ENCODE data around the gene MDH1B. TPM values are rescaled to one million over a fixed set of nuclear protein-coding genes. Genes with fewer than 3 reads are reported as not detected.

The MDH1B gene
- total RNA-seq, 1 donor from 2014 or later, result 4.6 TPM

GRCh38 chr2:206688990-206689389 lies 76.1 kb downstream of the MDH1B start:
- DNase-seq (ENCODE audit: low read depth, low spot score), result no peak
- Mint-ChIP-seq H3K36me3 (ENCODE audit: low read depth) (no peaks in the 10 kb centered on the region), H3K4me1 (no peaks in the 10 kb centered on the region)

GRCh38 chr2:206688453-206688852 lies 76.7 kb downstream of the MDH1B start:
- H3K4me3 Mint-ChIP-seq, result no peak overlapping the region
- no peaks in the 10 kb centered on the region for H3K4me1 Mint-ChIP-seq
- TF ChIP-seq CTCF (conservative IDR thresholded peaks at IDR 0.05), result no peak
- peaks cover 11% of the 10 kb centered on the region for H3K27me3 Mint-ChIP-seq (ENCODE audit: low read depth)
- DNase-seq (ENCODE audit: low read depth, low spot score), result no peak
- H3K9me3 Mint-ChIP-seq, result no peaks in the 10 kb centered on the region
- no peak overlapping the region for H3K27ac Mint-ChIP-seq (ENCODE audit: unreplicated experiment)
- H3K36me3 Mint-ChIP-seq (ENCODE audit: low read depth), result no peaks in the 10 kb centered on the region

More at GRCh38 chr2:206688990-206689389, 76.1 kb downstream of the MDH1B start:
- Mint-ChIP-seq H3K27me3 (ENCODE audit: low read depth) (peaks cover 9% of the 10 kb centered on the region), H3K27ac (ENCODE audit: unreplicated experiment) (no peak overlapping the region), H3K4me3 (no peak overlapping the region), H3K9me3 (no peaks in the 10 kb centered on the region)
- no peak for TF ChIP-seq CTCF (conservative IDR thresholded peaks at IDR 0.05)

Small RNA genes lying within 50 kb of the gene (microRNA-seq; reads per million reads assigned to microRNA genes)
- gene MIR3130-1, result not detected
- gene MIR3130-2, result not detected

Other genes with a start within 250 kb of the MDH1B start
- gene FAM237A, start 122.8 kb downstream of the MDH1B start, total RNA-seq, result not detected in 2 replicates
- gene DYTN, start 46.9 kb downstream of the MDH1B start, total RNA-seq, result not detected in 2 replicates
- 26.3 and 27.5 TPM in 2 replicates for gene FASTKD2, start 278 bp upstream of the MDH1B start, total RNA-seq
- 0.25 and 0.47 TPM in 2 replicates for gene CPO, start 174.2 kb upstream of the MDH1B start, total RNA-seq

Measured in neural crest cell (in vitro differentiated cells).